GM10266 (cell line): ENCODE results near the gene IAH1.

Experiments used
- DNase-seq: peaks from one replicate; pipeline ENCODE4 v3.0.0; 2012; ENCODE audit errors: extremely low spot score
- CTCF ChIP-seq: IDR thresholded peaks from 2 replicates; pipeline ENCODE4 v1.5.1; 2012; ENCODE audit warnings: mild to moderate bottlenecking, low read depth; ENCODE audit not compliant: control insufficient read depth, insufficient read depth; ENCODE audit errors: missing control alignments

Gene IAH1

GRCh38 chr2:9527995-9528787, 53.8 kb downstream of the IAH1 start:
- TF ChIP-seq CTCF, result no peak
- no peak for DNase-seq

- DNase-seq, result no peak
- no peak for TF ChIP-seq CTCF
Measured at GRCh38 chr2:9532421-9532820, 58.1 kb downstream of the IAH1 start.

- TF ChIP-seq CTCF, result no peak
- no peak for DNase-seq
Measured at GRCh38 chr2:9533663-9534062, 59.3 kb downstream of the IAH1 start.

- TF ChIP-seq CTCF, result no peak
- DNase-seq, result no peak
Measured at GRCh38 chr2:9535177-9535576, 60.8 kb downstream of the IAH1 start.

GRCh38 chr2:9536504-9536903, 62.2 kb downstream of the IAH1 start:
- TF ChIP-seq CTCF, result no peak
- no peak for DNase-seq

GRCh38 chr2:9538000-9538507, 63.7 kb downstream of the IAH1 start:
- no peak for TF ChIP-seq CTCF
- DNase-seq, result peak; percentile 18
